ENCODE results near the gene ZNF385D. TPM values are rescaled to one million over a fixed set of nuclear protein-coding genes. Genes with fewer than 3 reads are reported as not detected.

ZNF385D gene
- total RNA-seq, 2 donors from 2014 or later, result not detected

- ATAC-seq, result no peak
- H3K4me3 Mint-ChIP-seq, result no peak overlapping the region
- no peak for DNase-seq (ENCODE audit: low spot score)
- no peaks in the 10 kb centered on the region for H3K36me3 Mint-ChIP-seq
- peaks cover 19% of the 10 kb centered on the region for H3K9me3 Mint-ChIP-seq
- no peaks in the 10 kb centered on the region for H3K27me3 Mint-ChIP-seq
- H3K4me1 Mint-ChIP-seq (ENCODE audit: low read depth in 2 of 2), result no peaks in the 10 kb centered on the region
- no peak overlapping the region for H3K27ac Mint-ChIP-seq
Observed at GRCh38 chr3:21738283-21738682, 12.7 kb downstream of the ZNF385D start.

GRCh38 chr3:21734746-21735145, 16.3 kb downstream of the ZNF385D start:
- H3K9me3 Mint-ChIP-seq, result peaks cover 15% of the 10 kb centered on the region
- H3K27ac Mint-ChIP-seq, result no peak overlapping the region
- H3K4me3 Mint-ChIP-seq, result no peak overlapping the region
- no peak for ATAC-seq
- H3K36me3 Mint-ChIP-seq, result peaks cover 8% of the 10 kb centered on the region
- no peaks in the 10 kb centered on the region for H3K4me1 Mint-ChIP-seq (ENCODE audit: low read depth in 2 of 2)
- DNase-seq (ENCODE audit: low spot score), result no peak
- H3K27me3 Mint-ChIP-seq, result no peaks in the 10 kb centered on the region

GRCh38 chr3:21729888-21730459, 21.0 kb downstream of the ZNF385D start:
- Mint-ChIP-seq H3K9me3 (peaks cover 17% of the 10 kb centered on the region), H3K27me3 (no peaks in the 10 kb centered on the region), H3K4me1 (ENCODE audit: low read depth in 2 of 2) (no peaks in the 10 kb centered on the region), H3K27ac (no peak overlapping the region), H3K4me3 (no peak overlapping the region), H3K36me3 (peaks cover 11% of the 10 kb centered on the region)
- ATAC-seq, result no peak
- DNase-seq (ENCODE audit: low spot score), result no peak

GRCh38 chr3:21729331-21729730, 21.7 kb downstream of the ZNF385D start:
- Mint-ChIP-seq H3K27me3 (no peaks in the 10 kb centered on the region), H3K9me3 (peaks cover 17% of the 10 kb centered on the region), H3K4me1 (ENCODE audit: low read depth in 2 of 2) (no peaks in the 10 kb centered on the region), H3K4me3 (no peak overlapping the region), H3K36me3 (peaks cover 16% of the 10 kb centered on the region), H3K27ac (no peak overlapping the region)
- DNase-seq (ENCODE audit: low spot score) (no peak), ATAC-seq (no peak)

GRCh38 chr3:21722768-21723167, 28.2 kb downstream of the ZNF385D start:
- peaks cover 12% of the 10 kb centered on the region for H3K36me3 Mint-ChIP-seq
- ATAC-seq (no peak), DNase-seq (ENCODE audit: low spot score) (no peak)
- H3K9me3 Mint-ChIP-seq, result peaks cover 29% of the 10 kb centered on the region
- no peaks in the 10 kb centered on the region for H3K27me3 Mint-ChIP-seq
- H3K4me3 Mint-ChIP-seq, result no peak overlapping the region
- no peaks in the 10 kb centered on the region for H3K4me1 Mint-ChIP-seq (ENCODE audit: low read depth in 2 of 2)
- H3K27ac Mint-ChIP-seq, result no peak overlapping the region

- no peak overlapping the region for H3K27ac Mint-ChIP-seq
- no peak overlapping the region for H3K4me3 Mint-ChIP-seq
- H3K9me3 Mint-ChIP-seq, result peaks cover 29% of the 10 kb centered on the region
- DNase-seq (ENCODE audit: low spot score), result no peak
- ATAC-seq, result no peak
- no peaks in the 10 kb centered on the region for H3K27me3 Mint-ChIP-seq
- no peaks in the 10 kb centered on the region for H3K4me1 Mint-ChIP-seq (ENCODE audit: low read depth in 2 of 2)
- peaks cover 12% of the 10 kb centered on the region for H3K36me3 Mint-ChIP-seq
Observed at GRCh38 chr3:21722301-21722700, 28.7 kb downstream of the ZNF385D start.

GRCh38 chr3:21718943-21719591, 31.9 kb downstream of the ZNF385D start:
- no peak for ATAC-seq
- Mint-ChIP-seq H3K9me3 (peaks cover 24% of the 10 kb centered on the region), H3K27ac (no peak overlapping the region), H3K4me3 (no peak overlapping the region), H3K27me3 (no peaks in the 10 kb centered on the region), H3K36me3 (peaks cover 10% of the 10 kb centered on the region), H3K4me1 (ENCODE audit: low read depth in 2 of 2) (no peaks in the 10 kb centered on the region)
- no peak for DNase-seq (ENCODE audit: low spot score)

GRCh38 chr3:21718161-21718765, 32.7 kb downstream of the ZNF385D start:
- H3K27ac Mint-ChIP-seq, result no peak overlapping the region
- ATAC-seq (no peak), DNase-seq (ENCODE audit: low spot score) (no peak)
- no peaks in the 10 kb centered on the region for H3K27me3 Mint-ChIP-seq
- peaks cover 9% of the 10 kb centered on the region for H3K36me3 Mint-ChIP-seq
- no peaks in the 10 kb centered on the region for H3K4me1 Mint-ChIP-seq (ENCODE audit: low read depth in 2 of 2)
- H3K4me3 Mint-ChIP-seq, result no peak overlapping the region
- peaks cover 20% of the 10 kb centered on the region for H3K9me3 Mint-ChIP-seq

- Mint-ChIP-seq H3K4me1 (ENCODE audit: low read depth in 2 of 2) (no peaks in the 10 kb centered on the region), H3K27ac (no peak overlapping the region)
Observed at GRCh38 chr3:21715662-21716061, 35.3 kb downstream of the ZNF385D start.

GRCh38 chr3:21705769-21706168, 45.2 kb downstream of the ZNF385D start:
- no peaks in the 10 kb centered on the region for H3K27me3 Mint-ChIP-seq
- H3K9me3 Mint-ChIP-seq, result peaks cover 12% of the 10 kb centered on the region
- DNase-seq (ENCODE audit: low spot score), result no peak
- H3K36me3 Mint-ChIP-seq, result no peaks in the 10 kb centered on the region
- no peak overlapping the region for H3K27ac Mint-ChIP-seq
- no peak for ATAC-seq
- H3K4me3 Mint-ChIP-seq, result no peak overlapping the region
- no peaks in the 10 kb centered on the region for H3K4me1 Mint-ChIP-seq (ENCODE audit: low read depth in 2 of 2)

More at GRCh38 chr3:21715662-21716061, 35.3 kb downstream of the ZNF385D start:
- DNase-seq (ENCODE audit: low spot score), result no peak
- Mint-ChIP-seq H3K36me3 (peaks cover 9% of the 10 kb centered on the region), H3K9me3 (peaks cover 11% of the 10 kb centered on the region), H3K4me3 (no peak overlapping the region), H3K27me3 (no peaks in the 10 kb centered on the region)
- no peak for ATAC-seq

GRCh38 chr3:21704796-21705195, 46.2 kb downstream of the ZNF385D start:
- Mint-ChIP-seq H3K27me3 (no peaks in the 10 kb centered on the region), H3K9me3 (peaks cover 9% of the 10 kb centered on the region), H3K36me3 (no peaks in the 10 kb centered on the region), H3K4me3 (no peak overlapping the region), H3K4me1 (ENCODE audit: low read depth in 2 of 2) (no peaks in the 10 kb centered on the region), H3K27ac (no peak overlapping the region)
- DNase-seq (ENCODE audit: low spot score), result no peak
- no peak for ATAC-seq

- Mint-ChIP-seq H3K9me3 (peaks cover 7% of the 10 kb centered on the region), H3K27me3 (no peaks in the 10 kb centered on the region), H3K4me1 (ENCODE audit: low read depth in 2 of 2) (no peaks in the 10 kb centered on the region), H3K36me3 (no peaks in the 10 kb centered on the region), H3K27ac (no peak overlapping the region), H3K4me3 (no peak overlapping the region)
- ATAC-seq (no peak), DNase-seq (ENCODE audit: low spot score) (no peak)
Observed at GRCh38 chr3:21703291-21703690, 47.7 kb downstream of the ZNF385D start.

GRCh38 chr3:21697707-21698106, 53.3 kb downstream of the ZNF385D start:
- DNase-seq (ENCODE audit: low spot score) (no peak), ATAC-seq (no peak)
- no peaks in the 10 kb centered on the region for H3K4me1 Mint-ChIP-seq (ENCODE audit: low read depth in 2 of 2)
- no peaks in the 10 kb centered on the region for H3K27me3 Mint-ChIP-seq
- H3K9me3 Mint-ChIP-seq, result peaks cover 6% of the 10 kb centered on the region
- no peak overlapping the region for H3K4me3 Mint-ChIP-seq
- H3K36me3 Mint-ChIP-seq, result peaks cover 12% of the 10 kb centered on the region
- H3K27ac Mint-ChIP-seq, result no peak overlapping the region

- Mint-ChIP-seq H3K36me3 (peaks cover 23% of the 10 kb centered on the region), H3K4me3 (no peak overlapping the region), H3K27me3 (no peaks in the 10 kb centered on the region), H3K9me3 (peaks cover 23% of the 10 kb centered on the region), H3K4me1 (ENCODE audit: low read depth in 2 of 2) (no peaks in the 10 kb centered on the region), H3K27ac (no peak overlapping the region)
- no peak for DNase-seq (ENCODE audit: low spot score)
- no peak for ATAC-seq
Observed at GRCh38 chr3:21694506-21694905, 56.5 kb downstream of the ZNF385D start.

Data from natural killer cell treated with Interleukin-12 subunit alpha and Interleukin-12 subunit beta and Interleukin-15 and Interleukin-18, amount 100 ng/mL, for 72 hours (primary cell).